HEK293 (cell line): Measurements from ENCODE around the gene CIPC.

ENCODE experiments used
- CTCF ChIA-PET: fragments of 350-600 bp; formaldehyde crosslinking; extraction: SDS; loops from one replicate; lab custom pipeline; 2021; ENCODE audit warnings: antibody characterized with exemption; lab: Yijun Ruan, JAX
- POLR2A ChIA-PET: fragments of 300-600 bp; formaldehyde crosslinking; extraction: SDS; loops from one replicate; lab custom pipeline; 2020; ENCODE audit warnings: antibody characterized with exemption, inconsistent platforms; lab: Yijun Ruan, JAX
- H3K27ac ChIP-seq: fragments of 200-500 bp; sonication (Bioruptor generic); 2 replicates; pipeline ENCODE4 v1.5.1; 2014; ENCODE audit warnings: low read depth, low read length, control low read depth, inconsistent platforms; ENCODE audit errors: extremely low read depth
- H3K36me3 ChIP-seq, 2 experiments: fragments of 200-500 bp in 1 of 2; sonication (Bioruptor generic) in 1 of 2; 1 replicate in 1 of 2; 2 replicates in 1 of 2; pipeline ENCODE4 v1.5.1; 2014 to 2017; ENCODE audit warnings: inconsistent platforms in 2 of 2, low read length in 2 of 2; ENCODE audit not compliant: control insufficient read depth in 2 of 2, insufficient read depth in 1 of 2
- H3K4me1 ChIP-seq: fragments of 200-500 bp; sonication (Bioruptor generic); 2 replicates; pipeline ENCODE4 v1.5.1; 2014; ENCODE audit warnings: mild to moderate bottlenecking, low read length, inconsistent platforms; ENCODE audit not compliant: control insufficient read depth, insufficient read depth
- H3K4me3 ChIP-seq: 2 replicates; pipeline ENCODE4 v1.5.1; 2011; ENCODE audit warnings: low read depth, mild to moderate bottlenecking, control low read depth, low read length, moderate library complexity
- H3K9me3 ChIP-seq: fragments of 200-500 bp; sonication (Bioruptor generic); 2 replicates; pipeline ENCODE4 v1.5.1; 2014; ENCODE audit warnings: low read depth, low read length, inconsistent platforms; ENCODE audit not compliant: control insufficient read depth, insufficient read depth
- FEZF1 ChIP-seq: fragments of 450-650 bp; formaldehyde crosslinking; IDR thresholded peaks from 2 replicates; pipeline ENCODE4 v1.5.1; 2016; ENCODE audit warnings: missing biosample characterization, missing genetic modification characterization
- KLF7 ChIP-seq: fragments of 450-650 bp; formaldehyde crosslinking; IDR thresholded peaks from 2 replicates; pipeline ENCODE4 v1.5.1; 2016; ENCODE audit warnings: missing biosample characterization, missing genetic modification characterization, borderline replicate concordance
- YY1 ChIP-seq: fragments of 450-650 bp; formaldehyde crosslinking; IDR thresholded peaks from 2 replicates; pipeline ENCODE4 v1.5.1; 2018; ENCODE audit warnings: missing biosample characterization, missing genetic modification characterization
- ZEB2 ChIP-seq: fragments of 450-650 bp; formaldehyde crosslinking; IDR thresholded peaks from 2 replicates; pipeline ENCODE4 v1.5.1; 2016; ENCODE audit warnings: missing biosample characterization, missing genetic modification characterization
- ZFP41 ChIP-seq: fragments of 450-650 bp; formaldehyde crosslinking; IDR thresholded peaks from 2 replicates; pipeline ENCODE4 v1.5.1; 2016; ENCODE audit warnings: missing biosample characterization, missing genetic modification characterization, borderline replicate concordance
- ZFP69B ChIP-seq: fragments of 450-650 bp; formaldehyde crosslinking; IDR thresholded peaks from 2 replicates; pipeline ENCODE4 v1.5.1; 2016; ENCODE audit warnings: missing biosample characterization, missing genetic modification characterization
- ZNF10 ChIP-seq: fragments of 450-650 bp; formaldehyde crosslinking; IDR thresholded peaks from 2 replicates; pipeline ENCODE4 v1.5.1; 2017; ENCODE audit warnings: missing biosample characterization, missing genetic modification characterization
- ZNF114 ChIP-seq: fragments of 450-650 bp; formaldehyde crosslinking; IDR thresholded peaks from 2 replicates; pipeline ENCODE4 v1.5.0; 2017; ENCODE audit warnings: missing biosample characterization, missing genetic modification characterization
- ZNF19 ChIP-seq: fragments of 450-650 bp; formaldehyde crosslinking; IDR thresholded peaks from 2 replicates; pipeline ENCODE4; 2016; ENCODE audit warnings: missing biosample characterization, missing genetic modification characterization, low read depth
- ZNF223 ChIP-seq: fragments of 450-650 bp; formaldehyde crosslinking; IDR thresholded peaks from 2 replicates; pipeline ENCODE4 v1.5.1; 2016; ENCODE audit warnings: missing biosample characterization, missing genetic modification characterization
- ZNF394 ChIP-seq: fragments of 450-650 bp; formaldehyde crosslinking; IDR thresholded peaks from 2 replicates; pipeline ENCODE4 v1.5.1; 2016; ENCODE audit warnings: missing biosample characterization, missing genetic modification characterization, mild to moderate bottlenecking, moderate library complexity, borderline replicate concordance
- ZNF404 ChIP-seq: fragments of 450-650 bp; formaldehyde crosslinking; IDR thresholded peaks from 2 replicates; pipeline ENCODE4 v1.5.1; 2017; ENCODE audit warnings: missing biosample characterization, missing genetic modification characterization
- ZNF558 ChIP-seq: fragments of 450-650 bp; formaldehyde crosslinking; IDR thresholded peaks from 2 replicates; pipeline ENCODE4 v1.5.1; 2016; ENCODE audit warnings: missing biosample characterization, missing genetic modification characterization
- ZNF571 ChIP-seq: fragments of 450-650 bp; formaldehyde crosslinking; IDR thresholded peaks from 2 replicates; pipeline ENCODE4 v1.5.0; 2017; ENCODE audit warnings: missing biosample characterization, missing genetic modification characterization
- ZNF768 ChIP-seq: fragments of 450-650 bp; formaldehyde crosslinking; IDR thresholded peaks from 2 replicates; pipeline ENCODE4 v1.5.1; 2018; ENCODE audit warnings: missing biosample characterization, mild to moderate bottlenecking, missing genetic modification characterization
- TF ChIP-seq, protein P1 (sequence below): fragments of 450-650 bp; formaldehyde crosslinking; IDR thresholded peaks from 2 replicates; pipeline ENCODE4 v1.5.1; 2016; ENCODE audit warnings: missing biosample characterization, missing genetic modification characterization, borderline replicate concordance
- TF ChIP-seq, protein P2 (sequence below): fragments of 450-650 bp; formaldehyde crosslinking; IDR thresholded peaks from 2 replicates; pipeline ENCODE4 v1.5.0; 2017; ENCODE audit warnings: missing biosample characterization, missing genetic modification characterization, borderline replicate concordance
- TF ChIP-seq, protein P3 (sequence below): fragments of 450-650 bp; formaldehyde crosslinking; IDR thresholded peaks from 2 replicates; pipeline ENCODE4 v1.5.1; 2016; ENCODE audit warnings: missing biosample characterization, missing genetic modification characterization
- TF ChIP-seq, protein P4 (sequence below): fragments of 450-650 bp; formaldehyde crosslinking; IDR thresholded peaks from 2 replicates; pipeline ENCODE4 v1.5.1; 2016; ENCODE audit warnings: missing biosample characterization, missing genetic modification characterization
- TF ChIP-seq, protein P5 (sequence below): fragments of 450-650 bp; formaldehyde crosslinking; IDR thresholded peaks from 2 replicates; pipeline ENCODE4 v1.5.1; 2016; ENCODE audit warnings: missing biosample characterization, missing genetic modification characterization
- TF ChIP-seq, protein P6 (sequence below): fragments of 450-650 bp; formaldehyde crosslinking; IDR thresholded peaks from 2 replicates; pipeline ENCODE4 v1.5.1; 2016; ENCODE audit warnings: missing biosample characterization, missing genetic modification characterization, low read depth

CIPC gene

DNA sequence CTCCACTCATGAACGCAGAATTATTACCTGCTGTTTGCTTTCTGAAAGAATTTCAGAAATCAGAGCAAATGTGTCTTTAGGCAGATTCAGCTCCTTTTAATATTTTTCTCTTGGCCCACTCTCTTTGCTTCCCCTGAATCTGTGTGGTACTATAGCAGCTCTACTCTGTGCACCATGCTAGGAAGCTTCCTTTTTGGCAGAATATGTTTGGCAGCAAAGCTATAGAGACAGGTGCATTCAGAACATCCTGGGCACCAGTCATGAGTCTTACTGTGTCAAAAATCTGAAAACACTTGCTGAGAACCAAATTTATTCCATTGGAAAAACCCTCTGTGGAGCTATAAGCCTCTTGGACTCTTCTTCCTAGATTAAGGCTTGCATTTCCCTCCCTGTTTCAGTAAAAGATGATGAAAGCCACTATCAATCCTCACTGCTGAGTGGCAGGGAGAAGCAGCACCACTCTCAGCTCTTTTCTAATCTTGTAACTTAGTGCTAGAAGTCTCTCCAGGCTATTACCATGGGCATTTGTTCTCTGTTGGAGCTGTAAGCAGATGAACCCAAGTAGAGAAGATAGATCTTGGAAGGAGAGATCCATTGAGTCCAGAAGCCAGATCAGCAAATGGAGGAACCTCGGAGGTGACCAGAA lies 18.2 kb downstream of the CIPC start:
- ChIA-PET POLR2A (no interaction called here), CTCF (interaction anchor here (0.6 to 1.1 kb wide), 2 partner anchors 16 to 112 kb away, joined by 3 to 5 read pairs; no protein-coding TSS in a partner anchor)
- H3K4me3 ChIP-seq = no peak overlapping the region
- H3K4me1 ChIP-seq = no peaks in the 10 kb centered on the region
- TF ChIP-seq ZNF223 (tag by site-specific recombination) (no peak), ZNF571 (tag by site-specific recombination) (no peak), ZNF558 (tag by site-specific recombination) (no peak), YY1 (tag by site-specific recombination) (no peak), FEZF1 (tag by site-specific recombination) (no peak), ZFP69B (tag by site-specific recombination) (no peak), ZNF768 (tag by site-specific recombination) (no peak), ZNF394 (no peak), ZNF404 (tag by site-specific recombination) (no peak), ZEB2 (no peak)
- TF ChIP-seq, protein P1, sequence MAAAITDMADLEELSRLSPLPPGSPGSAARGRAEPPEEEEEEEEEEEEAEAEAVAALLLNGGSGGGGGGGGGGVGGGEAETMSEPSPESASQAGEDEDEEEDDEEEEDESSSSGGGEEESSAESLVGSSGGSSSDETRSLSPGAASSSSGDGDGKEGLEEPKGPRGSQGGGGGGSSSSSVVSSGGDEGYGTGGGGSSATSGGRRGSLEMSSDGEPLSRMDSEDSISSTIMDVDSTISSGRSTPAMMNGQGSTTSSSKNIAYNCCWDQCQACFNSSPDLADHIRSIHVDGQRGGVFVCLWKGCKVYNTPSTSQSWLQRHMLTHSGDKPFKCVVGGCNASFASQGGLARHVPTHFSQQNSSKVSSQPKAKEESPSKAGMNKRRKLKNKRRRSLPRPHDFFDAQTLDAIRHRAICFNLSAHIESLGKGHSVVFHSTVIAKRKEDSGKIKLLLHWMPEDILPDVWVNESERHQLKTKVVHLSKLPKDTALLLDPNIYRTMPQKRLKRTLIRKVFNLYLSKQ (tag by site-specific recombination) = no peak
- TF ChIP-seq, protein P2, sequence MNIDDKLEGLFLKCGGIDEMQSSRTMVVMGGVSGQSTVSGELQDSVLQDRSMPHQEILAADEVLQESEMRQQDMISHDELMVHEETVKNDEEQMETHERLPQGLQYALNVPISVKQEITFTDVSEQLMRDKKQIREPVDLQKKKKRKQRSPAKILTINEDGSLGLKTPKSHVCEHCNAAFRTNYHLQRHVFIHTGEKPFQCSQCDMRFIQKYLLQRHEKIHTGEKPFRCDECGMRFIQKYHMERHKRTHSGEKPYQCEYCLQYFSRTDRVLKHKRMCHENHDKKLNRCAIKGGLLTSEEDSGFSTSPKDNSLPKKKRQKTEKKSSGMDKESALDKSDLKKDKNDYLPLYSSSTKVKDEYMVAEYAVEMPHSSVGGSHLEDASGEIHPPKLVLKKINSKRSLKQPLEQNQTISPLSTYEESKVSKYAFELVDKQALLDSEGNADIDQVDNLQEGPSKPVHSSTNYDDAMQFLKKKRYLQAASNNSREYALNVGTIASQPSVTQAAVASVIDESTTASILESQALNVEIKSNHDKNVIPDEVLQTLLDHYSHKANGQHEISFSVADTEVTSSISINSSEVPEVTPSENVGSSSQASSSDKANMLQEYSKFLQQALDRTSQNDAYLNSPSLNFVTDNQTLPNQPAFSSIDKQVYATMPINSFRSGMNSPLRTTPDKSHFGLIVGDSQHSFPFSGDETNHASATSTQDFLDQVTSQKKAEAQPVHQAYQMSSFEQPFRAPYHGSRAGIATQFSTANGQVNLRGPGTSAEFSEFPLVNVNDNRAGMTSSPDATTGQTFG (tag by site-specific recombination) = no peak
- TF ChIP-seq, protein P3, sequence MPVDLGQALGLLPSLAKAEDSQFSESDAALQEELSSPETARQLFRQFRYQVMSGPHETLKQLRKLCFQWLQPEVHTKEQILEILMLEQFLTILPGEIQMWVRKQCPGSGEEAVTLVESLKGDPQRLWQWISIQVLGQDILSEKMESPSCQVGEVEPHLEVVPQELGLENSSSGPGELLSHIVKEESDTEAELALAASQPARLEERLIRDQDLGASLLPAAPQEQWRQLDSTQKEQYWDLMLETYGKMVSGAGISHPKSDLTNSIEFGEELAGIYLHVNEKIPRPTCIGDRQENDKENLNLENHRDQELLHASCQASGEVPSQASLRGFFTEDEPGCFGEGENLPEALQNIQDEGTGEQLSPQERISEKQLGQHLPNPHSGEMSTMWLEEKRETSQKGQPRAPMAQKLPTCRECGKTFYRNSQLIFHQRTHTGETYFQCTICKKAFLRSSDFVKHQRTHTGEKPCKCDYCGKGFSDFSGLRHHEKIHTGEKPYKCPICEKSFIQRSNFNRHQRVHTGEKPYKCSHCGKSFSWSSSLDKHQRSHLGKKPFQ (tag by site-specific recombination) = no peak
- TF ChIP-seq, protein P4, sequence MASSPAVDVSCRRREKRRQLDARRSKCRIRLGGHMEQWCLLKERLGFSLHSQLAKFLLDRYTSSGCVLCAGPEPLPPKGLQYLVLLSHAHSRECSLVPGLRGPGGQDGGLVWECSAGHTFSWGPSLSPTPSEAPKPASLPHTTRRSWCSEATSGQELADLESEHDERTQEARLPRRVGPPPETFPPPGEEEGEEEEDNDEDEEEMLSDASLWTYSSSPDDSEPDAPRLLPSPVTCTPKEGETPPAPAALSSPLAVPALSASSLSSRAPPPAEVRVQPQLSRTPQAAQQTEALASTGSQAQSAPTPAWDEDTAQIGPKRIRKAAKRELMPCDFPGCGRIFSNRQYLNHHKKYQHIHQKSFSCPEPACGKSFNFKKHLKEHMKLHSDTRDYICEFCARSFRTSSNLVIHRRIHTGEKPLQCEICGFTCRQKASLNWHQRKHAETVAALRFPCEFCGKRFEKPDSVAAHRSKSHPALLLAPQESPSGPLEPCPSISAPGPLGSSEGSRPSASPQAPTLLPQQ (tag by site-specific recombination) = no peak
- TF ChIP-seq, protein P5, sequence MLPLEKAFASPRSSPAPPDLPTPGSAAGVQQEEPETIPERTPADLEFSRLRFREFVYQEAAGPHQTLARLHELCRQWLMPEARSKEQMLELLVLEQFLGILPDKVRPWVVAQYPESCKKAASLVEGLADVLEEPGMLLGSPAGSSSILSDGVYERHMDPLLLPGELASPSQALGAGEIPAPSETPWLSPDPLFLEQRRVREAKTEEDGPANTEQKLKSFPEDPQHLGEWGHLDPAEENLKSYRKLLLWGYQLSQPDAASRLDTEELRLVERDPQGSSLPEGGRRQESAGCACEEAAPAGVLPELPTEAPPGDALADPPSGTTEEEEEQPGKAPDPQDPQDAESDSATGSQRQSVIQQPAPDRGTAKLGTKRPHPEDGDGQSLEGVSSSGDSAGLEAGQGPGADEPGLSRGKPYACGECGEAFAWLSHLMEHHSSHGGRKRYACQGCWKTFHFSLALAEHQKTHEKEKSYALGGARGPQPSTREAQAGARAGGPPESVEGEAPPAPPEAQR (tag by site-specific recombination) = no peak
- peaks cover 7 to 53% of the 10 kb centered on the region in 2 experiments for H3K36me3 ChIP-seq
- H3K27ac ChIP-seq = no peak overlapping the region
- no peaks in the 10 kb centered on the region for H3K9me3 ChIP-seq

DNA sequence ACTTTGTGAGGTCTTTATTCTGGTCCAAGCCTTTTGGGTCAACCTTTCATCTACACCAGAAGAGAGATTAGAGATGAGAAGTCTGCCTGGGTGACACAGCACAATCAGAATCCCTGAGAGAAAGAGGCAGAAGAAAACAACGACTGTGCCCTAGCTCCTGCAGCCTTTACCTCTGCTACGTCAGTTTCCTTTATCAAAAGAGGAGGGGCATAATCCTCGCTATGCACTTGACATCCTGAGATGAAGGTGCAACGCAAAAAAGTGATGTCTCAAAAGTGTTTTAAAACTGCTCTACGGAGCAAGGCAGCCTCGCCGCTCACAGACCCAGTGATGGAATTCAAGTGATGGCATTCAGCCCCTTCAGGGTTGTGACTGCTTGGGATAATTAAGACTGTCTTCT lies 21.8 kb downstream of the CIPC start:
- CTCF ChIA-PET = interaction anchor here (0.7 to 0.9 kb wide), 2 partner anchors 9 to 247 kb away, joined by 3 read pairs; no protein-coding TSS in a partner anchor
- H3K4me1 ChIP-seq = no peaks in the 10 kb centered on the region; the same call in 1 of the 2 replicates

More for the DNA sequence above, 21.8 kb downstream of the CIPC start:
- Histone ChIP-seq H3K36me3 (peaks cover 0 to 24% of the 10 kb centered on the region in 2 experiments; a peak in 2 of 3 replicates), H3K27ac (no peak overlapping the region), H3K4me3 (no peak overlapping the region), H3K9me3 (no peaks in the 10 kb centered on the region)
- POLR2A ChIA-PET = no interaction called here
- no peak for TF ChIP-seq ZFP41 (tag by site-specific recombination)
- TF ChIP-seq, protein P6, sequence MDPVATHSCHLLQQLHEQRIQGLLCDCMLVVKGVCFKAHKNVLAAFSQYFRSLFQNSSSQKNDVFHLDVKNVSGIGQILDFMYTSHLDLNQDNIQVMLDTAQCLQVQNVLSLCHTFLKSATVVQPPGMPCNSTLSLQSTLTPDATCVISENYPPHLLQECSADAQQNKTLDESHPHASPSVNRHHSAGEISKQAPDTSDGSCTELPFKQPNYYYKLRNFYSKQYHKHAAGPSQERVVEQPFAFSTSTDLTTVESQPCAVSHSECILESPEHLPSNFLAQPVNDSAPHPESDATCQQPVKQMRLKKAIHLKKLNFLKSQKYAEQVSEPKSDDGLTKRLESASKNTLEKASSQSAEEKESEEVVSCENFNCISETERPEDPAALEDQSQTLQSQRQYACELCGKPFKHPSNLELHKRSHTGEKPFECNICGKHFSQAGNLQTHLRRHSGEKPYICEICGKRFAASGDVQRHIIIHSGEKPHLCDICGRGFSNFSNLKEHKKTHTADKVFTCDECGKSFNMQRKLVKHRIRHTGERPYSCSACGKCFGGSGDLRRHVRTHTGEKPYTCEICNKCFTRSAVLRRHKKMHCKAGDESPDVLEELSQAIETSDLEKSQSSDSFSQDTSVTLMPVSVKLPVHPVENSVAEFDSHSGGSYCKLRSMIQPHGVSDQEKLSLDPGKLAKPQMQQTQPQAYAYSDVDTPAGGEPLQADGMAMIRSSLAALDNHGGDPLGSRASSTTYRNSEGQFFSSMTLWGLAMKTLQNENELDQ = no peak
- TF ChIP-seq KLF7 (tag by site-specific recombination) = no peak
- TF ChIP-seq ZNF114 = no peak
- TF ChIP-seq ZNF19 (tag by site-specific recombination) = no peak
- TF ChIP-seq ZNF10 = no peak
